Vagina (tissue), 2 donors: ENCODE measurements around the gene ERG.

Experiments
- CTCF ChIP-seq, 3 experiments: fragments of 450-650 bp in 2 of 3; fragments of 200-600 bp in 1 of 3; sonication (generic) in 1 of 3; IDR thresholded peaks; one replicate each; pipeline ENCODE4 v1.5.1; 2017 to 2019; ENCODE audit warnings: antibody characterized with exemption in 3 of 3, mild to moderate bottlenecking in 2 of 3, moderate library complexity in 2 of 3
- POLR2AphosphoS5 ChIP-seq, 2 donors: sonication (generic); formaldehyde crosslinking; IDR thresholded peaks; one replicate each; pipeline ENCODE4 v1.9.0; 2017; ENCODE audit warnings: antibody characterized with exemption in 2 of 2, mild to moderate bottlenecking in 2 of 2, low read depth in 1 of 2; ENCODE audit not compliant: insufficient read depth in 1 of 2

- TF ChIP-seq CTCF (IDR thresholded peaks at IDR 0.05) (no peak), POLR2AphosphoS5 (IDR thresholded peaks at IDR 0.05; ENCODE audit: insufficient read depth in 1 of 2, low read depth in 1 of 2) (no peak)
These were observed 29.5 kb upstream of the ERG start for GRCh38 chr21:38527737-38528136.
